GM18909 (cell line): Measurements from ENCODE around the gene GALNTL6.

ENCODE experiments used
- ATAC-seq: cut with Tn5 transposase; IDR thresholded peaks from one replicate; pipeline ENCODE4 v1.9.1; 2021; ENCODE audit warnings: mild to moderate bottlenecking; ENCODE audit not compliant: unreplicated experiment, poor library complexity

The GALNTL6 gene

GRCh38 chr4:171875291-171875690 is 62.1 kb downstream of the GALNTL6 start:
- no peak for ATAC-seq

DNA sequence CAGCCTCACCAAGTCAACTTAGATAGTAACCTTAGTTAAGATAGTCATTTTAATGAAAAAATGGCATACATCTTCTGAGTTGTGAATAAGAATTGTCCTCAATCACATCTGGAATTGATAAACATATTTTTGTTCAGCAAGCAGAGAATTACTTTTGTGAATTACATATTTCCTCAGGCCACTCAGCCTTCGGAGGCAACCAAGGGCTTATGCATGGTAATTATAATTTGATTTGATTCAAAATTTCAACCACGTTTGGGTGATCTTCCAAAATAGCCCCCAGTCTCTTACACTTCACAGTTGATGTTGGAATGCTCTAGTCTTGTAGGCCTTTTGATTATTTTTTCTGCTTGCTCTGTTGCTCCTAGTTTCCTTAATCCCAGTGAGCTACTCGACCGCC is 63.4 kb downstream of the GALNTL6 start:
- ATAC-seq, result no peak

DNA sequence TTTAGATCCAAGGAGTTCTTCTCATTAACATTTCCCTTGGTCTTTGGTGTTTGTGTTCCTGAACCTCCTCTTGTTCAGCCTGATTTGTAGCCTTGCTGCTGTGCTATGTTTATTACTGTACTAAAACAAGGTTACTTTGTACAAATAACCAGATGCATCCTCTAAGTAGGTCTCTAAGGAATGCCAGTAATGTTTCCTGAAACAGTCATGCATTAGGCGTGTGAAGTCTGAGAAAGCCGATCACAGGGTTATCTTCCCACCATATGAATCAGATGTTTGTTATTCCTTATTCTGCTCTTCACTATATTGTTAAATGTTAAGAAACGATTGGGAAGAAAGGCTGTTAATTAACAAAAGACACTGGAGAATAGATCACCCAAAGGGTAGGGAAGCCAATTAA is 66.9 kb downstream of the GALNTL6 start:
- ATAC-seq, result no peak

DNA sequence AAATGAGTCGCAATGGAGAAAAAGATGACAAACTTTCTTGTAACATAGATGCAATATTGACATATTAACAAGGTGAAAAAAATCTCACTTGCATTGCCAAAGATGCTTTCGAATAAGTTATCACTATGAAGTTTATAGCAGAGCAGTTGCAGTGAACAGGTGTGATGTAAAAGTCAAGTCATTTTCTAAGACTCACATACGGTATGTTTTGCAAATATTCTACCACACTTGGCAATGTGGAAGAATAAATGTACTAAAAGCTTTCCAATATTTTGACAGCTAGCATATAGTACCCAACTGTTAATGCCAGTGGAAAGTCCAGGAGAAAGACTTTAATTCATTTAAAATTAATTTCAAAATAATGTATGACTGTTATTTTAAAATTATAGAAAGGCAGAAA is 76.5 kb downstream of the GALNTL6 start:
- ATAC-seq, result no peak

- peak; percentile 87 for ATAC-seq
These were observed 77.8 kb downstream of the GALNTL6 start for GRCh38 chr4:171891038-171891437.

GRCh38 chr4:171896426-171896825 is 83.2 kb downstream of the GALNTL6 start:
- no peak for ATAC-seq

DNA sequence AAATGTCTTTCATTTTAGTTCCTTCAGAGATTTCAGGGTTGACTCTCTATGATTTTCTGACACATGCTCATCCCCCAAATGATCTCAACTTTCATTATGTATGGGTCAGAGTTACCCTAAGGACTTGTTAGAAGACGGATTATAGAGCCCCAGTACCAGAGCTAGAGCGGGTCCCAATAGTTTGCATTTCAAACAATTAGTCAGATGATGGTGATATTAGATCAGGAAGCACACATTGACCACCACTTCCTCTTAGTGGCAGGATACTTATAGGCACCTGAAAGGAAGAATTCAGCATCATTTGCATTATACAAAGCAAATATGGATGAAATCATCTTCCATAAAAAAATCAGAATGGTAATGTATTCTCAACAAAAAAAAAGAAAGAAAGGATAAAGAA is 106.1 kb downstream of the GALNTL6 start:
- no peak for ATAC-seq

DNA sequence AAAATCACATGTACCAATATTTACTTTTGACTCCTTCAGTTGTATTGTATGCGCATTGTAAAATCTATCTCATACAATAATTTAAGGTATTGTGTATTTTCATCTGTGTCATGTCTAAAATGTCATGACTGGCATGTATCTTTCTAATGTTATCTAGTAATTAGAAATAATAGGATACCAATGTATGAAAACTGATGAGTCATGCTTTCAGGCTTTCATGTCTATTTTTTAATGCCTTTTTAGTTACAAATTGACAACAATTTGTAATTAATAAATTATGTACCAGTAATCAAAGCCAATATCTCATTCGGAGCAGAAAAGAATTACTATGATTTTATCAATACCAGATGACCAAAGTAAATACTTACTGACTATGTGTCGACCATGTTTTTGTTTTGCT is 107.7 kb downstream of the GALNTL6 start:
- ATAC-seq, result no peak

DNA sequence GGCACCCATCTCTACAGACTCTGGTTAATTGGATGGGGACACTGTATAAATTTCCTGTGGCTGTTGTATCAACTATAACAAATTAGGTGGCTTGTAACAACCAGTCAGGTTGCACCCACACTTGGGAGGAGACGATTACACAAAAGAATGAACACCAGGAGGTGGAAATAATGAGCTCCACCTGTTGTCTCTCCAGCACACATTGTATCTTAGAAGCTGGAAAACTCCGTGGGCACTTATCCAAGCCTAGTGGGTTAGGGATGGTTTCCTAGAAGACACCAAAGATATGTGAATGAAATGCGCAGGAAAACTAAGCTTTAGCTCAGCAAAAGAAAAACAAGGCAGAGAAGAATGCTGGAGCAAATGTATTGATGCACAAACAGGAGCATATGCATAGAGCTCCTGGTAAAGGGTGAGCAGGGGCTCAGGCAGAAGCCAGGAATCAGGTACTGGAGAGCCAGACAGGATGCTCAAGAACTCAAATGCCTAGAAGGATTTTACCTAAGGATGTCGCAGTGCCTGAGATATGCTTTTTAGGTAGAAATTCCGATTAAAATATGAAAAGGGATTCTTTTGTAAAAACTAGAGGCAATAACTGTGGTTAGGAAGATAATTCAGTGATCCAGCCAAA is 111.7 kb downstream of the GALNTL6 start:
- no peak for ATAC-seq

GRCh38 chr4:171928336-171928735 is 115.1 kb downstream of the GALNTL6 start:
- ATAC-seq, result no peak

DNA sequence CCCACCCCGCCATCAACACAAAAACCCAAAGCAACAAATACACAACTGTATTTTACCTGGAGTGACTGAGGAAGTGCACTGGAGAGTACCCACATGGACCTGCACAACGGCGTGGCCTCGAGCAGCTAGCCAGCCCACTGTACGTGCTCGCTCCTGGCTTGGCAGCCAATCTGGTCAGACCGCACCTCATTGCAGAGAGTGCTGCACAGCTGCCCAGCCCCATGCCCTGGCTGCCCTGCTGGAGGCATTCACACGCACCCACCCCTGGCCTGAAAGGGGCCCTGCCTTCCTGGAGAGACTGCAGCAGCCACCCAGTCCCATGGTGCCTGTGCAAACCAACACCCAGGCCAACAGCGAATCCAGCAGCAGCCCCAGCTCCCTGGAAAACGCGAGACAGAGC is 116.3 kb downstream of the GALNTL6 start:
- no peak for ATAC-seq

- no peak for ATAC-seq
These were observed 116.7 kb downstream of the GALNTL6 start for GRCh38 chr4:171929907-171930306.

DNA sequence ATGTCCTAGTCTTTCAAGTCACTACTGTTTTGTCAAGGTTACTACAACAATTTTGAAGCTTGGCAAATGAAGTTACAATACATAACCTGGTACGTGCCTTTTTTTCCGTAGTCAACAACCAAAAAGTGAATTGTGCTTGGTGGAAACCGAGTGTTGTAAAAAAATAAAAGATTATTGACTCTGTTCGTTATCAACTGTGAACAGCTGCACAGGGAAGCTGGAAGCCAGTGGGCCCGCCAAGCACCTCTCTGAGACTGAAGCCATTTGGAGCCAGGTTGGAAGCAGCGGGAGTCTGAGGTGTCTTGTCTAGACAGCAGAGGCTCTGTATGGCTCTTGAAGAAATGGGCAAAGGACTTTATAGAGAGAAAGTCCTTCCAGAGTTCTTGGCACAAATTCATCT is 119.0 kb downstream of the GALNTL6 start:
- no peak for ATAC-seq

GRCh38 chr4:171940656-171941055 is 127.5 kb downstream of the GALNTL6 start:
- no peak for ATAC-seq

- no peak for ATAC-seq
These were observed 134.2 kb downstream of the GALNTL6 start for GRCh38 chr4:171947400-171947799.

- no peak for ATAC-seq
These were observed 134.8 kb downstream of the GALNTL6 start for GRCh38 chr4:171948038-171948437.

DNA sequence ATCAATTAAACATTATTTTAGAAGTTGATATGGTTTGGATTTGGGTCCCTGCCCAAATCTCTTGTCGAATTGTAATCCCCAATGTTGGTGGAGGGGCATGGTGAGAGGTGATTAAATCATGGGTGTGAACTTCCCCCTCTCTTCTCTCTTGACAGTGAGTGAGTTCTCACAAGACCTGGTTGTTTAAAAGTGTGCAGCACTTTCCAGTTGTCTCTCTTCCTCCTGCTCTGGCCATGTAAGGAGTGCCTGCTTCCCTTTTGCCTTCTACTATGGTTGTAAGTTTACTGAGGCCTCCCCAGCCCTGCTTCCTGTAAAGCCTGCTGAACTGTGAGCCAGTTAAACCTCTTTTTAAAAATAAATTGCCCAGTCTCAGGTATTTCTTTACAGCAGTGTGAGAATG is 141.4 kb downstream of the GALNTL6 start:
- no peak for ATAC-seq

- ATAC-seq, result no peak
These were observed 143.5 kb downstream of the GALNTL6 start for GRCh38 chr4:171956678-171957077.

DNA sequence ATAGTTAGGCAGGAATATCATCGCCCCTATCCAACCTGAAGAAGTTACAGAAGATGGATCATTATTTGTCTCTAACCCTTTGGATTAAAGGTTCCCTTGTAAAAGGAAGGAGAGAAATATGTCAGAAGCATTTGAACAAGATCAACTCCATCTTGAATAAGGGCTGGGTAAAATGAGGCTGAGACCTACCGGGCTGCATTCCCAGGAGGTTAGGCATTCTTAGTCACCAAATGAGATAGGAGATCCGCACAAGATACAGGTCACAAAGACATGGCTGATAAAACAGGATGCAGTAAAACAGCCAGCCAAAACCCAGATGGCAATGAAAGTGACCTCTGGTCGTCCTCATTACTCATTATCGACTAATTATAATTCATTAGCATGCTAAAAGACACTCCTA is 148.9 kb downstream of the GALNTL6 start:
- ATAC-seq, result no peak

GRCh38 chr4:171966356-171966755 is 153.2 kb downstream of the GALNTL6 start:
- no peak for ATAC-seq

- no peak for ATAC-seq
These were observed 165.0 kb downstream of the GALNTL6 start for GRCh38 chr4:171978216-171978615.

GRCh38 chr4:171979461-171979860 is 166.3 kb downstream of the GALNTL6 start:
- no peak for ATAC-seq

GRCh38 chr4:171981185-171981584 is 168.0 kb downstream of the GALNTL6 start:
- no peak for ATAC-seq
